ENCODE results near the gene SH3RF1.
"Not testable (repeated sequence)": the region's sequence is repeated elsewhere in the genome, so short reads cannot be mapped to it uniquely, and the experiment has no call there.

- not testable (repeated sequence) for TF ChIP-seq REST (IDR thresholded peaks at IDR 0.05; ENCODE audit: low read depth); ZBTB33 (IDR thresholded peaks at IDR 0.05; ENCODE audit: extremely low read depth, insufficient replicate concordance, low read length); JUND (IDR thresholded peaks at IDR 0.05); CTCF (IDR thresholded peaks at IDR 0.05 in 2 of 3, conservative IDR thresholded peaks at IDR 0.05 in 1 of 3; ENCODE audit: borderline replicate concordance in 1 of 3, insufficient read depth in 1 of 3, low read depth in 2 of 3, low read length in 2 of 3); ATF3 (IDR thresholded peaks at IDR 0.05); ELF1 (IDR thresholded peaks at IDR 0.05; ENCODE audit: borderline replicate concordance, low read depth); MAX (IDR thresholded peaks at IDR 0.05); POLR2A (IDR thresholded peaks at IDR 0.05; ENCODE audit: borderline replicate concordance, extremely low read depth, insufficient read depth, insufficient read length); EZH2phosphoT487 (IDR thresholded peaks at IDR 0.05; ENCODE audit: borderline replicate concordance)
Measured at GRCh38 chr4:169189968-169190367, 80.8 kb downstream of the SH3RF1 start.
